Esophagus muscularis mucosa (tissue), 4 donors: Measurements from ENCODE around the gene VGLL4. TPM values are rescaled to one million over a fixed set of nuclear protein-coding genes. Genes with fewer than 3 reads are reported as not detected.
"Not testable (repeated sequence)": the region's sequence is repeated elsewhere in the genome, so short reads cannot be mapped to it uniquely, and the experiment has no call there.

Source experiments
- DNase-seq: peaks from one replicate; pipeline ENCODE4 v3.0.0-alpha.2; 2017; ENCODE audit errors: extremely low spot score
- H3K27ac ChIP-seq, 4 donors: fragments of 200-600 bp; sonication (generic); replicated peaks in 1 of 4; 1 replicate in 3 of 4; 2 replicates in 1 of 4; pipeline ENCODE4 v1.5.1; 2016 to 2019; ENCODE audit warnings: mild to moderate bottlenecking in 1 of 4
- H3K27me3 ChIP-seq, 4 donors: fragments of 200-600 bp; sonication (generic); one replicate each; pipeline versions ENCODE4 v1.5.1 to v1.6.0; 2016 to 2019
- H3K36me3 ChIP-seq, 4 donors: fragments of 200-600 bp; sonication (generic); one replicate each; pipeline ENCODE4 v1.5.1; 2016 to 2019
- H3K4me1 ChIP-seq, 4 donors: fragments of 200-600 bp; sonication (generic); one replicate each; pipeline ENCODE4 v1.5.1; 2016 to 2019
- H3K4me3 ChIP-seq, 4 donors: fragments of 200-600 bp; sonication (generic); 1 replicate in 2 of 4; 2 replicates in 2 of 4; pipeline ENCODE4 v1.5.1; 2016 to 2019; ENCODE audit warnings: mild to moderate bottlenecking in 4 of 4, moderate library complexity in 1 of 4
- H3K9me3 ChIP-seq, 4 donors: fragments of 200-600 bp; sonication (generic); 1 replicate in 3 of 4; 2 replicates in 1 of 4; pipeline ENCODE4 v1.5.1; 2016 to 2019
- CTCF ChIP-seq, 3 experiments: fragments of 200-600 bp in 2 of 3; fragments of 450-650 bp in 1 of 3; sonication (generic) in 2 of 3; IDR thresholded peaks; one replicate each; pipeline ENCODE4 v1.5.1; 2017 to 2019; ENCODE audit warnings: antibody characterized with exemption in 3 of 3, mild to moderate bottlenecking in 2 of 3, moderate library complexity in 1 of 3
- EP300 ChIP-seq: sonication (generic); formaldehyde crosslinking; IDR thresholded peaks from one replicate; pipeline ENCODE4 v1.6.1; 2017; ENCODE audit warnings: antibody characterized with exemption
- POLR2A ChIP-seq: fragments of 450-650 bp; IDR thresholded peaks from one replicate; pipeline ENCODE4 v1.6.1; 2017; ENCODE audit warnings: antibody characterized with exemption, moderate library complexity, mild to moderate bottlenecking, low read depth
- POLR2AphosphoS5 ChIP-seq, 2 donors: sonication (generic); formaldehyde crosslinking; IDR thresholded peaks; one replicate each; pipeline ENCODE4 v1.6.1; 2017; ENCODE audit warnings: antibody characterized with exemption in 2 of 2
- WGBS: methylation state at CpG from one replicate; pipeline ENCODE4 v1.1.5; 2018; 5-methylcytosine and 5-hydroxymethylcytosine counted together
- intact Hi-C: fragments of 100-400 bp; cut with DNase I; formaldehyde crosslinking; loops from one replicate; pipeline ENCODE4 v1.15.1; 2023
- total RNA-seq, 4 donors: library from RNA; depleted of rRNA; stranded (reverse); fragments of >200 nt; gene quantifications; one replicate each; pipeline versions ENCODE4 v1.1.0 to v1.2.1, GENCODE V29; 2016

Gene VGLL4
- total RNA-seq, 4 donors from 2014 or later = 51.5 to 222 (median 80.7) TPM

DNA sequence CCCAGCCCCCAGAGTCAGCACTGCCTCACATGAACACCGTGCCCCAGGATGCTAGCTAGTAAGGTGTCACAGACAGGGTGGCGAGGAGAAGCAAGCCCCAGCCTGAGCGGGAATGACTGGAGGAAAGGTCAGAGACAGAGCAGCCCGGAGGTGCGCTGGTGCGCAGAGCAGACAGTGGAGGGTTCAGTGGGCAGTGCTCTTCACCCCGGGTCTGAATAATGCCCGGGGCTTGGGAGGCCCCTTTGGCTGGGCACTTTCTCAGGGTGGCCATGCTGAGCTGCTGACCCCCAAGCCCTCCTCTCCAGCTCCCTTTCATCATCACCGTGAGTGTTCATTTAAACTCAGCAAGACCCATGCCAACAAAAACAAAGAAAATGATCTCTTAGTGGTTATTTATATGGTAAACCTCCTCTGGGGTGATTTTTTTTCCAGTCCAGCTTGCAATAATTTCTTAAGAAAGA is 110.8 kb downstream of the VGLL4 start:
- no peak overlapping the region for H3K27ac ChIP-seq
- no peaks in the 10 kb centered on the region for H3K27me3 ChIP-seq
- 83% methylated on average over 8 of the region's 9 CpGs for WGBS
- H3K9me3 ChIP-seq = no peaks in the 10 kb centered on the region
- intact Hi-C loops = loop anchor here (10.0 kb wide), 1 partner anchor 148 kb away; no protein-coding TSS in a partner anchor
- H3K4me3 ChIP-seq = no peak overlapping the region
- no peaks in the 10 kb centered on the region for H3K36me3 ChIP-seq
- TF ChIP-seq EP300 = no peak
- TF ChIP-seq CTCF (IDR thresholded peaks at IDR 0.05) = no peak
- no peak for TF ChIP-seq POLR2A
- no peak for TF ChIP-seq POLR2AphosphoS5 (IDR thresholded peaks at IDR 0.05)
- DNase-seq = no peak
- H3K4me1 ChIP-seq = peaks cover 7 to 38% (median 34%) of the 10 kb centered on the region in 4 donors

- Histone ChIP-seq H3K9me3 (no peaks in the 10 kb centered on the region), H3K4me1 (peaks cover 7 to 38% (median 34%) of the 10 kb centered on the region in 4 donors), H3K27me3 (no peaks in the 10 kb centered on the region), H3K4me3 (no peak overlapping the region), H3K36me3 (no peaks in the 10 kb centered on the region), H3K27ac (peak overlapping the region in 3 of 4 donors; percentile 5 to 41 (median 36))
- DNase-seq = no peak
- TF ChIP-seq CTCF (IDR thresholded peaks at IDR 0.05) (peak in 1 of 3 experiments; percentile 20), POLR2AphosphoS5 (IDR thresholded peaks at IDR 0.05) (peak; percentile 31 to 53), EP300 (no peak)
- intact Hi-C loops = loop anchor here (10.0 kb wide), 1 partner anchor 145 kb away; no protein-coding TSS in a partner anchor
- WGBS = 43% methylated on average over 10 of the region's 11 CpGs
Observed at GRCh38 chr3:11530153-11530721, 113.5 kb downstream of the VGLL4 start.

GRCh38 chr3:11529281-11529680 is 114.4 kb downstream of the VGLL4 start:
- no peak for DNase-seq
- Histone ChIP-seq H3K27me3 (no peaks in the 10 kb centered on the region), H3K9me3 (no peaks in the 10 kb centered on the region), H3K27ac (peak overlapping the region in 2 of 4 donors; percentile 5 to 36), H3K4me3 (no peak overlapping the region), H3K36me3 (no peaks in the 10 kb centered on the region), H3K4me1 (peaks cover 4 to 36% (median 32%) of the 10 kb centered on the region in 4 donors)
- intact Hi-C loops = no loop called here
- no peak for TF ChIP-seq POLR2A
- TF ChIP-seq EP300 = no peak
- WGBS = 82% methylated on average over 4 of the region's 4 CpGs

DNA sequence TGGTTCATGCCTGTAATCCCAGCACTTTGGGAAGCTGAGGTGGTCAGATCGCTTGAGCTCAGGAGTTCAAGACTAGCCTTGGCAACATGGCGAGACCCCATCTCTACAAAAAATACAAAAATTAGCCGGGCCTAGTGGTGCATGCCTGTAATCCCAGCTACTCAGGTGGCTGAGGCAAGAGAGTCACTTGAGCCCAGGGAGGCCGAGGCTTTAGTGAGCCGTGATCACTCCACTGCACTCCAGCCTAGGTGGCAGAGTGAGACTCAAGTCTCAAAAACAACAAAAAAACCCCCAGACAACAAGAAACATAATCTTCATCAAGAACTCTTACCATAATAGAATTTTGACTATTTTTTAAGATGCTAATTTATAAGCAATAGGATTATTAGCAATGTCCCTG is 117.6 kb downstream of the VGLL4 start:
- H3K4me1 ChIP-seq = peaks cover 9 to 34% (median 33%) of the 10 kb centered on the region in 4 donors
- H3K36me3 ChIP-seq, intact Hi-C loops, H3K4me3 ChIP-seq, DNase-seq, H3K27me3 ChIP-seq, H3K9me3 ChIP-seq, H3K27ac ChIP-seq: not testable (repeated sequence)
- 95% methylated on average over 5 of the region's 5 CpGs for WGBS

DNA sequence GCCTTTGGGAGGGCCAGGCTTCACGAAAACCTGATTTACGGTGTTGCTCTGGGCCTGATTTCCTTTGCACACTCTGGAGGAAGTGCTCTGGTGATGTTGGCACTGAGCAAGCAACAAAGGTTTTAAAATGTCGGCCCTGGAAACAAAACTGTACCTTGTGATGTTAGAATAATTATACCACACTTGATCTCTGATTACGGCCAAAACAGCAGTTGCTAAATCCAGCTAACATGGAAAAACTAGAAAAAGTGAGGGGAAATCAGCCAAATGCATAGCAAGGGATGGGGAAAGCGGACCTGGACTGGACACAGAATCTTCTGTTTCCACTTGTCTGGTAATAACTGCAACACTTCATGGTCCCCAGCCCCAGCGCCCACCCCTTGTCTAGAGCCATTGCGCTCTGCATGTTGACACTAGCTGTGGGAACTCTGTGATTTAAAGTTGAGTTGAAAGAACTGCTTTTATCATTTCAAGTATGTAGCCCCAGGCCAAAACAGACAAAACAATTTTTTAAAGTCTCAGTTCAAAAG is 120.1 kb downstream of the VGLL4 start:
- no peak overlapping the region for H3K4me3 ChIP-seq
- H3K36me3 ChIP-seq = no peaks in the 10 kb centered on the region
- H3K9me3 ChIP-seq = no peaks in the 10 kb centered on the region
- peaks cover 9 to 19% (median 15%) of the 10 kb centered on the region in 4 donors for H3K4me1 ChIP-seq
- DNase-seq = no peak
- no peaks in the 10 kb centered on the region for H3K27me3 ChIP-seq
- 60% methylated on average over 7 of the region's 7 CpGs for WGBS
- H3K27ac ChIP-seq = peak overlapping the region; percentile 48 to 65 (median 59)
- no peak for TF ChIP-seq POLR2AphosphoS5 (IDR thresholded peaks at IDR 0.05)
- intact Hi-C loops = no loop called here

GRCh38 chr3:11522953-11523571 is 120.7 kb downstream of the VGLL4 start:
- H3K27ac ChIP-seq = peak overlapping the region; percentile 48 to 65 (median 59)
- no peak for DNase-seq
- TF ChIP-seq POLR2AphosphoS5 (IDR thresholded peaks at IDR 0.05) = no peak
- TF ChIP-seq CTCF (IDR thresholded peaks at IDR 0.05) = no peak
- no peak for TF ChIP-seq POLR2A
- no peak for TF ChIP-seq EP300
- 65% methylated on average over 8 of the region's 8 CpGs for WGBS
- H3K4me1 ChIP-seq = peaks cover 9 to 19% (median 15%) of the 10 kb centered on the region in 4 donors
- no peaks in the 10 kb centered on the region for H3K27me3 ChIP-seq
- no peak overlapping the region for H3K4me3 ChIP-seq
- no peaks in the 10 kb centered on the region for H3K36me3 ChIP-seq
- intact Hi-C loops = no loop called here
- no peaks in the 10 kb centered on the region for H3K9me3 ChIP-seq
